ENCODE measurements around the gene LYZL6.

Gene LYZL6

DNA sequence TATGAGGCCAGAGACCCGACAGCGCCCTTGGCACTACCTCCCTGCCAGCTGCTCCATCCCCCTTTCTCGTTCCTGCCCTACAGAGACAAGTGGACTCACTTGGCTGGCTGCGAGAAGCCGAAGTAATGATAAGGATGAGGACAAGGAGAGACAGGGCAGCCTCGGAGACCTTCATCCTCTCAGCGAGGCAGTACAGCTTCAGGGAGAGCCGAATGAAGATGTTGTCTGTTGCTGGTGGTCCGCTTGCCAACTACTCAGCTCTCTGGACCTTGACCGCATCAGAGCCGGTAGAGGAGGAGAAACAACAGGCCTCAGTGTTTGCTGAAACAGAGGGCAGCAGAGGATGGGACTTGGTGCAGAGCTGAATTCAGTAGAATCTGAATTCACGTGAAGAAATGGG lies 37.7 kb upstream of the LYZL6 start, which contains the start of gene CCL16:
CCL16 (minus strand) TSS at position 252 of the 400 bp plus-strand sequence; CDS start at position 175, 77 bp downstream.
- no peak within 1 kb of the TSS for H3K4me3 ChIP-seq (ENCODE audit: low read depth, low read length)
- TF ChIP-seq, protein P1, sequence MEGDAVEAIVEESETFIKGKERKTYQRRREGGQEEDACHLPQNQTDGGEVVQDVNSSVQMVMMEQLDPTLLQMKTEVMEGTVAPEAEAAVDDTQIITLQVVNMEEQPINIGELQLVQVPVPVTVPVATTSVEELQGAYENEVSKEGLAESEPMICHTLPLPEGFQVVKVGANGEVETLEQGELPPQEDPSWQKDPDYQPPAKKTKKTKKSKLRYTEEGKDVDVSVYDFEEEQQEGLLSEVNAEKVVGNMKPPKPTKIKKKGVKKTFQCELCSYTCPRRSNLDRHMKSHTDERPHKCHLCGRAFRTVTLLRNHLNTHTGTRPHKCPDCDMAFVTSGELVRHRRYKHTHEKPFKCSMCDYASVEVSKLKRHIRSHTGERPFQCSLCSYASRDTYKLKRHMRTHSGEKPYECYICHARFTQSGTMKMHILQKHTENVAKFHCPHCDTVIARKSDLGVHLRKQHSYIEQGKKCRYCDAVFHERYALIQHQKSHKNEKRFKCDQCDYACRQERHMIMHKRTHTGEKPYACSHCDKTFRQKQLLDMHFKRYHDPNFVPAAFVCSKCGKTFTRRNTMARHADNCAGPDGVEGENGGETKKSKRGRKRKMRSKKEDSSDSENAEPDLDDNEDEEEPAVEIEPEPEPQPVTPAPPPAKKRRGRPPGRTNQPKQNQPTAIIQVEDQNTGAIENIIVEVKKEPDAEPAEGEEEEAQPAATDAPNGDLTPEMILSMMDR (IDR thresholded peaks at IDR 0.05; ENCODE audit: borderline replicate concordance, insufficient read depth, low read depth, low read length): no peak

DNA sequence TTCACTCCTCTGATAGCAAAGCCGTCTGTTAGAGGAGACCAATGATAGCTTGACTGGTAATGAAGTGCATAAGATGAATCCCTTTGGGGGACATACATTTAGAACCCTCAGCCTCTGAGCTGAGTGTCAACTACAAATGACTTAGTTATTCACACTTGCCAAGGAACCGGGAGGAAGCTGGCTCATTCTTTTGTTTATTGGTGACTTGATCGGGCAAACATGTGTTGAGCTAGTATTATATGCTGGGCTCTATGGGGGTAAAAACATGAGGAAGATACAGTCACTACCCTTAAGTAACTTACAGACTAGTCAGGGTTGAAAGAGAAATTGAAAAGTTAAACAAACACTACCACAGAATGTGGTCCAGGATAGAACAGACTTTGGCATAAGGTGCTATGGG lies 34.8 kb upstream of the LYZL6 start:
- H3K4me3 ChIP-seq (ENCODE audit: low read depth, low read length): no peak overlapping the region
- TF ChIP-seq, protein P1 (IDR thresholded peaks at IDR 0.05; ENCODE audit: borderline replicate concordance, insufficient read depth, low read depth, low read length): no peak

DNA sequence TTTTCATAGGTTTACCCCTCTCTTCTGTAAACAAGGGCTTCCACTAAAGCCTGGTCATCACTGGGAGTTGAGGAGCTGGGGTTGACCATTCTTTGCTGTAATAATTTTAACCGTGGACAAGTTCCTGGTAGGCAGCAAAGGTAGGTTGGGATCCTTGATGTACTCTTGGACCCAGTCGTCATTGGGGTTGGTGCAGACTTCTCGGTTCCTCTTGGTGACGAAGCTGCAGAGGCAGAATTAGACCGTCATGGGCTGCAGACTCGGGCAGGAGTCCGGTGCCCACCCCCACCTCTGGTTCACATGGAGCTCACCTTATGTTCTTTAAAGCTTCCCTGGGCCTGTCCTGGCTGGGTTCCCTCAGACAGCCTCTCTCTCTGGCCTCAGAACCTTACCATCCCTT lies 34.0 kb upstream of the LYZL6 start:
- no peak overlapping the region for H3K4me3 ChIP-seq (ENCODE audit: low read depth, low read length)
- TF ChIP-seq, protein P1 (IDR thresholded peaks at IDR 0.05; ENCODE audit: borderline replicate concordance, insufficient read depth, low read depth, low read length): no peak

DNA sequence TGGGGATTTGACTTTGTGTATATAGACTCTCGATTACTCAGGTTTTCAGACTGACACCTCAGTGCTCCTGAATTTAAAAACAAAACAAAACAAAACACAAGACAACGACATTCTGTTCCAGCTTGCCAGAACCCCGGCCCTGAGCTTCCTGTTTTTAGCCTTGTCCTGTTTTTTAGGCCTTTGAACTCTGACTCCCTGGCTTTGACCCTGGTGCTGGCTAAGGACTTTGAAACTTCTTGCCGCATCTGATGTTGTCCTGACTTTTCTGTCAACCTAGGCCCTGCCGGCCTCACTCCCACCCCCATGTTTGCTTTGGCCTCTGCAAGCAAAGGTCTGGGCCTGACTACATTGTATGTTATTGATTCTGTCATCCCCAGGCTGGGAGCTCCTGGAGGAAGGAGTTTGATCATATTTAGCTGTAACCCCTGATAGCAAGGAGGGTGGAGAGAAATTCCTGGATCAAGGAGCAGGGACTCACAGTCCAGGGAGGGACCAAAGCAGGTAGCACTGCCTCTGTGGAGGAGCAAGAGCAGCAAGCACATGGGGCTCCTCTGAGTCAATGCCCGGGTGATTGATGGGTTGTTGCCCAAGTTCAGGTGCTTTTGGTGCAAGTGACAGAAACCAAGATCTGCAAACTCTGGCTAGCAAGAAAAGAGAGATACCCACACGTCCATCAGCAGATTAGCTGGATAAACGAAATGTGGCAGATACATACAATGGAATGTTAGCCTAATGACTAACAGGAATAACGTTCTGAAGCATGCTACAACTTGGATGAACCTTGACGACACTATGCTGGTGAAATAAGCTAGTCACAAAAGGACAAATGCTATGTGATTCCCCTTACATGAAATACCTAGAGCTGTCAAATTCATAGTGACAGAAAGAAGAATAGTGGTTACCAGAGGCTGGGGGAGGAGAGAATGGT lies 30.1 kb upstream of the LYZL6 start:
- TF ChIP-seq, protein P1 (IDR thresholded peaks at IDR 0.05; ENCODE audit: borderline replicate concordance, insufficient read depth, low read depth, low read length): no peak
- no peak overlapping the region for H3K4me3 ChIP-seq (ENCODE audit: low read depth, low read length)

DNA sequence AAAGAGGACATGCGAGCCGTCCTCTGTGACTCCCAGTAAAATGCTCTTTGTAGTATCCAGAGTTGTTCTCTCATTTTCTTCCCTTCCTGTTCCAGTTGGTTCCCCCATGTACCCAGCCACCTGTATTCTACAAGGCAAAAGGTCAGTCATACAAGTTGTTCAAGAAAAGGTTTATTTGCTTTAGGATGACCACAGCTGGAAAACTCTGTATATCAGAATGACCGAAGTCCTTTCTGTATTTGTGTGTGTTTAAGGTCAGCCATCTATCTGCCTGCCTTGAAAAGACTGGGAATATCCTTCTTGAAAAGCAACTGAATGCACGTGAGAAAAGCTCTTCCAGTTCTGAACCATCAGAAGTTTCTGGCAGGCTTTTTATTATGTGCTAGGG lies 29.4 kb upstream of the LYZL6 start:
- TF ChIP-seq, protein P1 (IDR thresholded peaks at IDR 0.05; ENCODE audit: borderline replicate concordance, insufficient read depth, low read depth, low read length): no peak
- H3K4me3 ChIP-seq (ENCODE audit: low read depth, low read length): no peak overlapping the region

DNA sequence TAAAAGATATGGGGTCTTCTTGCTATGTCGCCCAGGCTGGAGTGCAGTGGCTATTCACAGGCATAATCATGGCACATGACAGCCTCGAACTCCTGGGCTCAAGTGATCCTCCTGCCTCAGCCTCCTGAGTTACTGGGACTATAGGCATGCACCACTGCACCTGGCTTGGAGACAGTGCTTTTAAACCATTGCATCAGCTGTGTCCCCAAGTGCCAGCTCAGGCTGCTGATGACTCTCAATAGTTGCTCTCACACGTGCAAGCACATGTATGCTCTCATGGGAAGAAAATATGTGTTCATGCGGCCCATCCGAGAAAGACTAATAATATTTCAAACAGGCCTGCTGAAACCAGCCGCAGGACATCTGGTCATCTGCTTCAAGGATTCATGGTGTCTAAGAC lies 29.0 kb upstream of the LYZL6 start:
- no peak overlapping the region for H3K4me3 ChIP-seq (ENCODE audit: low read depth, low read length)
- TF ChIP-seq, protein P1 (IDR thresholded peaks at IDR 0.05; ENCODE audit: borderline replicate concordance, insufficient read depth, low read depth, low read length): no peak

DNA sequence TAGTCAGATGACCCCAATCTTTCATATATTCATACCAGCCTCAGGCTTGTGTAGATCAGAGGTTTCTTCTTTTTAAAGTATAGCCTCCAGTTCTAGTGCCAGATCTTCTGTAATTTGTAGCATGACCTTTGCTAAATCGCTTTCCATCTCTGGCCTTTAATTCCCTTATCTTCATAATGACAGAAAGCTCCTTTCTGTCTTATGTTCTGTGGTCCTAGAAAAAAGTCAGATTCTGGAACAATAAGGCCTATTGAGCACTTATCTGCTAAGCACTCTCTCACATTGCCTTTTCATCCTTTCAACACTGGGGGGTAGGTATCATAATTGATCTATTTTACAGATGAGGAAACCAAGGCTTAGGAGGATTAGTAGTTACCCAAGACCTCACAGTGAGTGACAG lies 28.6 kb upstream of the LYZL6 start:
- TF ChIP-seq, protein P1 (IDR thresholded peaks at IDR 0.05; ENCODE audit: borderline replicate concordance, insufficient read depth, low read depth, low read length): no peak
- H3K4me3 ChIP-seq (ENCODE audit: low read depth, low read length): no peak overlapping the region
